IMR-90 (cell line): Measurements from ENCODE around the gene FAM174C. TPM values are rescaled to one million over a fixed set of nuclear protein-coding genes. Genes with fewer than 3 reads are reported as not detected.

Experiments
- ATAC-seq: fragments of 200-7000 bp; cut with Tn5 transposase; 2 replicates; pipeline ENCODE4 v1.9.1; 2020; ENCODE audit warnings: low read depth, mild to moderate bottlenecking, moderate library complexity
- BruUV-seq: library from RNA; stranded (reverse); fragments of 400-500 nt; replicated peaks from 2 replicates; lab custom pipeline; 2021; lab: Mats Ljungman, UMichigan
- CTCF ChIA-PET: fragments of 300-600 bp; formaldehyde crosslinking; extraction: SDS; loops from one replicate; lab custom pipeline; 2021; ENCODE audit warnings: antibody characterized with exemption; lab: Yijun Ruan, JAX
- POLR2A ChIA-PET: fragments of 300-600 bp; sonication (Branson Sonifier 250); formaldehyde crosslinking; loops from one replicate; lab custom pipeline; 2022; ENCODE audit warnings: antibody characterized with exemption; ENCODE audit not compliant: unreplicated experiment; lab: Charles Lee
- DNase-seq: peaks from one replicate; pipeline ENCODE4 v3.0.0; 2013
- H2AFZ ChIP-seq: replicated peaks from 2 replicates; pipeline ENCODE3; 2013; ENCODE audit warnings: low read length, mild to moderate bottlenecking; ENCODE audit not compliant: poor library complexity
- H2AK5ac ChIP-seq: 2 replicates; pipeline ENCODE4 v1.6.1; 2013; ENCODE audit warnings: low read depth, low read length, inconsistent platforms
- H2AK9ac ChIP-seq: replicated peaks from 2 replicates; pipeline ENCODE3; 2013; ENCODE audit warnings: mild to moderate bottlenecking, low read depth, low read length, moderate library complexity; ENCODE audit not compliant: poor library complexity
- H2BK120ac ChIP-seq: 2 replicates; pipeline ENCODE4 v1.6.1; 2013; ENCODE audit warnings: low read depth, low read length, inconsistent platforms
- H2BK15ac ChIP-seq: 3 replicates; pipeline ENCODE4 v1.6.1; 2013; ENCODE audit warnings: low read depth, low read length, inconsistent platforms
- H2BK20ac ChIP-seq: 2 replicates; pipeline ENCODE4 v1.6.1; 2013; ENCODE audit warnings: low read depth, mild to moderate bottlenecking, inconsistent platforms, low read length, moderate library complexity
- H2BK5ac ChIP-seq: 2 replicates; pipeline ENCODE4 v1.6.1; 2013; ENCODE audit warnings: mild to moderate bottlenecking, low read depth, low read length, inconsistent platforms; ENCODE audit not compliant: poor library complexity, severe bottlenecking
- H3K14ac ChIP-seq: replicated peaks from 2 replicates; pipeline ENCODE4 v1.6.1; 2013; ENCODE audit warnings: low read depth, low read length, inconsistent platforms
- H3K18ac ChIP-seq: 2 replicates; pipeline ENCODE4 v1.6.1; 2013; ENCODE audit warnings: low read depth, low read length, control low read depth
- H3K23ac ChIP-seq: 2 replicates; pipeline ENCODE4 v1.6.1; 2013; ENCODE audit warnings: low read depth, low read length, inconsistent platforms
- H3K27ac ChIP-seq: 2 replicates; pipeline ENCODE4 v1.5.1; 2013; ENCODE audit warnings: mild to moderate bottlenecking, control low read depth, low read length; ENCODE audit not compliant: insufficient read depth
- H3K27me3 ChIP-seq: 2 replicates; pipeline ENCODE4 v1.6.1; 2013; ENCODE audit warnings: low read length; ENCODE audit not compliant: control insufficient read depth, insufficient read depth
- H3K36me3 ChIP-seq: 2 replicates; pipeline ENCODE4 v1.6.1; 2013; ENCODE audit warnings: low read length, mixed read lengths; ENCODE audit not compliant: control insufficient read depth, insufficient read depth
- H3K4ac ChIP-seq: 2 replicates; pipeline ENCODE4 v1.6.1; 2013; ENCODE audit warnings: low read depth, low read length, inconsistent platforms
- H3K4me1 ChIP-seq: 2 replicates; pipeline ENCODE4 v1.6.1; 2013; ENCODE audit warnings: low read length, mixed read lengths; ENCODE audit not compliant: control insufficient read depth, insufficient read depth
- H3K4me2 ChIP-seq: 2 replicates; pipeline ENCODE4 v1.6.1; 2013; ENCODE audit warnings: low read depth, mild to moderate bottlenecking, control low read depth, low read length, moderate library complexity
- H3K4me3 ChIP-seq: 2 replicates; pipeline ENCODE4 v1.5.1; 2013; ENCODE audit warnings: low read depth, mild to moderate bottlenecking, control low read depth, low read length, moderate library complexity; ENCODE audit not compliant: insufficient read depth
- H3K56ac ChIP-seq: 2 replicates; pipeline ENCODE4 v1.6.1; 2013; ENCODE audit warnings: low read length, inconsistent platforms; ENCODE audit not compliant: insufficient read depth; ENCODE audit errors: extremely low read depth
- H3K79me1 ChIP-seq, 2 experiments: 2 replicates each; pipeline ENCODE4 v1.6.1; 2013; ENCODE audit warnings: low read length in 2 of 2, inconsistent platforms in 1 of 2, low read depth in 1 of 2
- H3K9ac ChIP-seq: 2 replicates; pipeline ENCODE4 v1.6.1; 2013; ENCODE audit warnings: low read depth, low read length, control low read depth
- H3K9me1 ChIP-seq: 2 replicates; pipeline ENCODE4 v1.6.1; 2013; ENCODE audit warnings: low read length, inconsistent platforms; ENCODE audit not compliant: insufficient read depth
- H3K9me3 ChIP-seq: 2 replicates; pipeline ENCODE4 v1.6.1; 2013; ENCODE audit warnings: low read length; ENCODE audit not compliant: control insufficient read depth, insufficient read depth
- H4K20me1 ChIP-seq: 2 replicates; pipeline ENCODE4 v1.6.1; 2013; ENCODE audit warnings: low read length, inconsistent platforms; ENCODE audit not compliant: insufficient read depth
- H4K5ac ChIP-seq: 2 replicates; pipeline ENCODE4 v1.6.1; 2013; ENCODE audit warnings: mild to moderate bottlenecking, low read depth, low read length, control low read depth
- H4K8ac ChIP-seq, 2 experiments: 2 replicates each; pipeline ENCODE4 v1.6.1; 2013; ENCODE audit warnings: low read depth in 2 of 2, low read length in 2 of 2, control low read depth in 1 of 2, inconsistent platforms in 1 of 2
- H4K91ac ChIP-seq: 2 replicates; pipeline ENCODE4 v1.6.1; 2013; ENCODE audit warnings: low read depth, low read length, inconsistent platforms; ENCODE audit not compliant: insufficient read depth
- CEBPB ChIP-seq: IDR thresholded peaks from 2 replicates; pipeline ENCODE4 v1.6.1; 2012; ENCODE audit warnings: low read depth, low read length, improper control_type of control experiment
- CTCF ChIP-seq: conservative IDR thresholded peaks from 2 replicates; pipeline ENCODE4 v1.5.1; 2012; ENCODE audit warnings: mild to moderate bottlenecking, low read depth, low read length, improper control_type of control experiment
- ELK1 ChIP-seq: fragments of 150-350 bp; IDR thresholded peaks from 2 replicates; pipeline ENCODE4 v1.6.1; 2016; ENCODE audit warnings: low read depth, mild to moderate bottlenecking, low read length, moderate library complexity, borderline replicate concordance
- FOS ChIP-seq: fragments of 150-350 bp; IDR thresholded peaks from 2 replicates; pipeline ENCODE4 v1.6.1; 2016; ENCODE audit warnings: low read depth, low read length
- MAZ ChIP-seq: IDR thresholded peaks from 2 replicates; pipeline ENCODE4 v1.6.1; 2012; ENCODE audit warnings: low read depth, mild to moderate bottlenecking, low read length, improper control_type of control experiment, moderate library complexity, borderline replicate concordance
- MXI1 ChIP-seq: IDR thresholded peaks from 2 replicates; pipeline ENCODE4 v1.6.1; 2012; ENCODE audit warnings: low read depth, mild to moderate bottlenecking, low read length, moderate library complexity, borderline replicate concordance
- NFE2L2 ChIP-seq: fragments of 150-350 bp; IDR thresholded peaks from 2 replicates; pipeline ENCODE4 v1.6.1; 2016; ENCODE audit warnings: low read depth, mild to moderate bottlenecking, low read length
- RCOR1 ChIP-seq: IDR thresholded peaks from 2 replicates; pipeline ENCODE4 v1.6.1; 2012; ENCODE audit warnings: mild to moderate bottlenecking, low read length, improper control_type of control experiment; ENCODE audit not compliant: insufficient replicate concordance
- RFX5 ChIP-seq: IDR thresholded peaks from 2 replicates; pipeline ENCODE4 v1.8.0; 2012; ENCODE audit warnings: low read depth, mild to moderate bottlenecking, low read length, moderate library complexity
- WGBS, 2 experiments: methylation state at CpG; one replicate each; pipeline versions ENCODE4 v1.1.5 to v1.1.7; 2013; ENCODE audit warnings: missing lambda C conversion rate in 2 of 2; ENCODE audit not compliant: insufficient read length in 1 of 2; ENCODE audit errors: extremely low coverage in 2 of 2; 5-methylcytosine and 5-hydroxymethylcytosine counted together
- dilution Hi-C: fragments of 300-500 bp; cut with HindIII; formaldehyde crosslinking; loops from one replicate; pipeline ENCODE4 v1.14.3; 2018; ENCODE audit warnings: low sequenced_read_pairs; ENCODE audit not compliant: unreplicated experiment
- in situ Hi-C: fragments of 300-500 bp; cut with MboI; formaldehyde crosslinking; loops from 3 replicates; pipeline ENCODE4 v1.14.3; 2019; ENCODE audit warnings: low sequenced_read_pairs, inconsistent platforms, mixed read lengths
- intact Hi-C: fragments of 100-400 bp; cut with micrococcal nuclease; formaldehyde crosslinking; loops from 2 replicates; pipeline ENCODE4 v1.10.0; 2022
- polyA plus RNA-seq, 3 experiments: library from polyadenylated mRNA; depleted of rRNA; stranded (reverse); fragments of >200 nt; gene quantifications; 2 replicates each; pipeline ENCODE4 v1.2.3, GENCODE V29; 2012; ENCODE audit warnings: low replicate concordance in 1 of 3
- total RNA-seq: library from RNA; depleted of rRNA; stranded (reverse); fragments of >200 nt; gene quantifications from 2 replicates; pipeline ENCODE4 v1.2.3, GENCODE V29; 2012

The FAM174C gene
- total and polyA plus RNA-seq, 2 of the 4 experiments (the other 2 are of a cell fraction), result 7.5 to 61.8 TPM

GRCh38 chr19:1271528-1272422 is 3.6 kb upstream of the FAM174C start (continued):
- TF ChIP-seq NFE2L2 (no peak), RCOR1 (no peak)

- Histone ChIP-seq H2BK5ac (no peak overlapping the region), H4K8ac (no peak overlapping the region), H2BK15ac (no peak overlapping the region), H2AFZ (no peak overlapping the region), H3K27me3 (no peaks in the 10 kb centered on the region), H3K4ac (no peak overlapping the region), H4K91ac (no peak overlapping the region), H3K4me3 (no peak overlapping the region), H2BK20ac (no peak overlapping the region), H3K4me2 (no peak overlapping the region), H3K14ac (no peak overlapping the region), H3K79me1 (peaks cover 22 to 71% of the 10 kb centered on the region in 2 experiments; a peak in 3 of 4 replicates), H3K36me3 (peaks cover 47% of the 10 kb centered on the region), H3K56ac (no peak overlapping the region), H2BK120ac (no peak overlapping the region), H3K4me1 (peaks cover 34% of the 10 kb centered on the region), H4K20me1 (peaks cover 72% of the 10 kb centered on the region), H3K18ac (no peak overlapping the region), H4K5ac (no peak overlapping the region), H2AK9ac (peak overlapping the region; percentile 75), H3K9me3 (no peaks in the 10 kb centered on the region), H2AK5ac (no peak overlapping the region), H3K27ac (no peak overlapping the region), H3K9ac (no peak overlapping the region), H3K9me1 (no peaks in the 10 kb centered on the region; the same call in 1 of the 2 replicates), H3K23ac (peak overlapping the region; percentile 56; the same call in 1 of the 2 replicates)
- ChIA-PET CTCF (no interaction called here), POLR2A (interaction anchor here (1.0 kb wide), 1 partner anchor 20 kb away, joined by 4 read pairs; no protein-coding TSS in a partner anchor)
- in situ Hi-C loops, result no loop called here
- WGBS, 2 experiments, result 90% methylated on average over 6 of the region's 33 CpGs; no CpG with 5 or more reads in 1 of the 2 experiments
- ATAC-seq, result no peak
- dilution Hi-C loops, result no loop called here
- no peak for DNase-seq
- intact Hi-C loops, result no loop called here
- BruUV-seq, result TSS peak; percentile 77
- TF ChIP-seq ELK1, result no peak
- TF ChIP-seq CEBPB, result no peak
- no peak for TF ChIP-seq CTCF
- TF ChIP-seq MXI1, result no peak
- TF ChIP-seq MAZ, result no peak
- no peak for TF ChIP-seq RFX5
- TF ChIP-seq FOS, result no peak
Measured at GRCh38 chr19:1272423-1273262, 2.7 kb upstream of the FAM174C start.
